Measurements from ENCODE around the gene FMN1.

FMN1 gene

DNA sequence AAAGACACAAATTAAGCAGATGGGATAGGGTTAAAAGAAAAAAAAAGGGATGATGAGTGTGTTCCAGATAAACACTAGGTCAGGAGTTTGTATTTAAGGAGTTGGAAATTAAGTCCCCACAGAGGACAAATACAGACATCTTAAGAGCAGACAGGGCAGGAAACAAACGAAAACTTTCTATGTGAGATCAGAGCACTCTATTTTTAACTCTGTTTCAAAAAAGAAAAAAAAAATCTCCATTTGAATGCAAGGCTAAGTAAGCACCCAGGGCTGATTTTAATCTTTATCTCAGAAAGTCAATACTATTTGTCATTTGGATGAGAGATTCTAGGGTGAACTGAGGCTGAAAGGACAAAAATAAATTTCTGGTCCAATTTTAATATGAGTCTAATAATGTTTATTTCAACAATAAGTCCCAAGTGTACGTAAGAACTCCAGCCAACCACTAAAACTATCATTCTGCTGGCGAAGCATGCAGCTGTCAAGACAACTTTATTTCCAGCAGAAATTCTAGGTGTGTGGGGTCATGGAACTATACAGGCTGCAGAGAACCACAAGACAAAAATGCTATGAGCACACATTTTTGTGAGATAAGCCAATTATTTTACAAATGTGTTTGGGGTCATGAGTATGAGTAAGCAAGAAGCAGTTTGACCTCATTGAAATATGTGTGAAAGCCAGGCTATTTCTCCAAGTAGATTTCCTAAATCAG lies 186.1 kb downstream of the FMN1 start:
- DNase-seq: no peak

DNA sequence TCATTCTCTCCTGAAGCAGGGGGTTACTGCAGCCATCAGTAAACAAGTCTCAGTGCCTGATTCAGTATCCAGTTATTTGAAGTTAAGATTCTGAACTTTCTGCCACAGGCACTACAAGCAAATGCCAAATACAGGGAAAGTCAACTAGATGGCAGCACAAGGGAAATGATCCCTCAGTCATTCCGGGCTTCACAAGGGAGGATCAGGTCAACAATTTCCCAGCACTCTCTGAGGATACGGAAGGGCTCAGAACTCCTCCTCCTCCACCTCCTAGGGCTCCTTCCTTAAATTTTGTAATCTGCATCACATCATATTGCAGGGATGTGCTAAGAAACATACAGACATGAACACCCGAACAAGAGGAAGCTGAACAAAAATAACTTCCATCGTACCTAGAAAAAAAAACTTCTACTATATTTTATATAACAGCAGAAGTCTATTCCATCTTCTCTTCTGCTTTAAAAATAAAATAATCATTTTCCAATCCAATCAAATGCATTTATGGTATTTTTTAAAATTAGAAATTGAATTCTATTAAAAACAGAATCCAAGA lies 187.1 kb downstream of the FMN1 start:
- no peak for DNase-seq

DNA sequence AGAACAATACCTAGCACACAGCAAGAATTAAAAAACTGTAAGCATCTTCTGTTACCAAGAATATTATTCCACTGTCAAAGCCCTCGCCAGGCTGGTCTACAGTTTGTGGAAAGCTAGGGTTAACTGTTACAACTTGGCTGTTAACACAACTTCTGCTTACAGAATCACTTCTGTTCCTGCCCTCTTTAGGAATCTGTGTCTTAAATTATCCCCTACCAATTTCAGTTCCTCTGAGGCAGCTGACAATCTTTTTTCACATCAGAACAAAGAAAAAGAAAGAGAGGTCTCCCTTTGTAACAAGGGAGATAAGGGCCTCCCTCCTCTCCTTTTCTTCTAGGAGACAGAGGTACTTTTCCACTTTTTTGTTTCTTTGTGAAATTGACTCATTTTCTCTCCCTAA lies 188.9 kb downstream of the FMN1 start:
- no peak for DNase-seq

DNA sequence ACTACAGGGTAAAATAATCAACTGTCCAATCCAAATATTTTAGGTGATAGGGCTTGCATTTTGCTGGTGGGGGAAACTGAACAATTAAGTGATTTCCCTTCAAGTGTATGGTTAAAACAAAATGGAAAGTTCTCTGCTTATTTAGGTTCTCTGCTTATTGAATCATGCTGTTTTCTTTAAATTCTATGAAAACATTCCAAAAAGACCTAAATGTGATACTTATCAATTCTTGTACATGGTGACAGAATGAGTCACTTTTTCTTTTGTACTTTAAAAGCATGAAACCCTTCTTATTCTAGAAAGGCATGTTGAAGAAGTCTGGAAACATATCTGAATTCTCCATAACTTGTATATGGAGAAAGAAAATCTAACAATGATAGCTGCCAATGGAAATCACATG lies 192.6 kb downstream of the FMN1 start:
- no peak for DNase-seq

DNA sequence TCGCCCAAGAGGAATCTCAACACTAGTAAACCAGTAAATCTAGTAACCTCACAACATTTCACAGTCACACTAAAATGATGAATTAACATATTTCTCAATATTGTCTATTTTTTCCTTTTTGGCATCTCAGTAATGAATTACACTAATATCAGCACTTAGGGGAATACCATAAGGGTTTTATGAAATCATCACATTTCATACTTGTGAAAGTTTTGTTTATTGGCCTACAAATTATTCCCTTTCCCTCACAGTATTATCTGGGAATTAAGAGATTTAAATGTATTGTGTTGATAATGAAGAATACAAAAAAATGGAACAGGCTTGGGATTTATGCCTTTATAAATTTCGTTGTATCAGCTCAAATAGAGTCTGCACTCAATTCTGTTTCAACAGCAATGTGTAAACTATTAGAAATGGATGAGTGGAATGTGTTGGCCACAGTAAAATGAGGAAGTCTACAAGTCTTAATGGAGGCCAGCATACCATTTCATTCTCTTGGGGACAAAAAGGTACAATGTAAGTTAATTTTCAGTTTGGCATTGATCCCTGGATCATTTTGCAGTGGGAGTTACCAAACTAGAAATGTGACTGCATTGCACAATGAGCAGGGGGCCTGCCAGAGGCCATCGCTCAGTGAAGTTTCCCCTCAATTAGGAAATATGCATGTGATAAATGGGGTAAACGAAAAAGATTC lies 195.4 kb downstream of the FMN1 start:
- DNase-seq: no peak

DNA sequence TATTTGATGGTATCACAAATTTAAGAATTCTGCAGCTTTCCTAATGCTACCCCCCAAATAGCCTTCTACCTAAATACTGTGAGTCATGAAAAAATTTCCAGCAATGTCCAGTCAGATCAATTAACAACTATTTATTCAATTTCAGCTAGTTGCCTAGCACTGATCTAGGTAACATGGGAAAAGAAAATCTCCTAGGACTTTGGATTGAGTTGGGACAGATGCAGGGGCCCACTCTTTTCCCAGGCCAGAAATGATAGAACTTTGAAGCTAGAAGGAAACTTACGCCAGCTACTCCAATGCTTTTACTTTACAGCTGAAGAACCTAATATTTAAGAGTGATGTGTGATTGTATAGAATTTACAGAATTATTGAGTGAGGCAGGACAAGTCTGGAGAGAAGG lies 196.3 kb downstream of the FMN1 start:
- DNase-seq: no peak

DNA sequence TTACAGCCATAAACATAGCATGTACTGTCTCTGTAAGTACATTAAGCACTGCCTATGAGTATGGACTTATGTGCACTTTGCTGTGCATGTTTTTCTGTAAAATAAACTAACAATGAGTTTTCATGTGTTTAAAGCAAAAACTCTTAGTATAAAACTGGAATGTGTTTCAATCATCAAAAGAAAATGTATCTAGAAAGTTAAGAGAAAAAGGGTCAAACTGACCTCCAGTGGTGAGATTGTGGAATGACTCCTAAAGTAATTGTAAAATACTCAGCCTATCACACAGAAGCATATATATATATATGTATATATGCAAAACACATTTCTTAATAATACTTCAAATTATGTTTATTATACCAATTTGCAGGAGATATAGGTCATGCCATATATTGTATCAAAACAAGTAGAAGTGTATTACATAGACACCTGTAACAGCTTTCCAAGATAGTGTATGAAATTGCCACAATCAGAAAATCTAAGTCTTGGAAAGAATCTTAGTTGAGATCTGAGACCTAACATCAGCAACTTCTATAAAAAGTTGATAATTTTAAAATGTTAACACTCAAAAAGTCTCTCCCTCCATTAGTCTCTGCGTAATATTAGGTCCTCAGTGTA lies 199.6 kb downstream of the FMN1 start:
- DNase-seq: no peak

DNA sequence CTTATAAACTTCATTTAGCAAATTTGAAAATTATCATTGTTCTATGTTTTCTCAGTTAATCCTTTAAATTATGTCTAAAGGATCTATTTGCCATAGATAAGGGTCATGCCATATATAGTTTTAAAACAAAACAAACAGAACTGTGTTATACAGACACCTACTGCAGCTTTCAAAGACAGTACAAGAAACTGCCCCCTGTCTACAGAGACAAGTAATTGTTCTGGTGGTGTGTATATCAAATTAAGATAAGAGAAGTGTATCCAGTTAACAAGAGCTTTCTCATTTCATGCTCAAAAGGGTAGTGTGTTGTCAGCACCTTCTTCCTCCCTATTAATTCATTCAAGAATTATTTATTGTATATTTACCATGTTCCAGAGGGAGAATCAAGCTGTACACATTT lies 201.2 kb downstream of the FMN1 start:
- DNase-seq: no peak

DNA sequence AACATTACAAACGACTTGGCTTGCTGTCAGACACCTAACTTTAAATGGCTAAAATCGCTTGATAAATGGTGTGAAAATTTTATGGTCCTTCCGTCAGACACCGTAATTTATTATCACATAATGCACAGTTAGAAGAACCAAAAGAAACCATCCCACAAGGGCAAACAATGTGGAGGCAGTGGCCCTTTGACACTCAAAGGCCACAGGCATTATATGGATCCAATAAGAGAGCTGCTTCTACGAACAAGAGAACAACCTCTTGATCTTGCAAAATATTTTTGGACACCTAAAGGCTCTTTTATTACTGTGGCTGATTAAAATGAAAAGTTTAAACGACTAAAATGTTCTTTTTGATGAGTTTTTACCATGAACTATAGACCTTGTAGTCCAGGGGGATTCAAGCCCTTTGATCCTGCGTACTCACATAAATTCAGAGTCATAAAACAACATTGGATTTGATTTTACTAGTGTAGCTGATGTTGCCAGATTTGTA lies 202.8 kb downstream of the FMN1 start:
- DNase-seq: no peak

DNA sequence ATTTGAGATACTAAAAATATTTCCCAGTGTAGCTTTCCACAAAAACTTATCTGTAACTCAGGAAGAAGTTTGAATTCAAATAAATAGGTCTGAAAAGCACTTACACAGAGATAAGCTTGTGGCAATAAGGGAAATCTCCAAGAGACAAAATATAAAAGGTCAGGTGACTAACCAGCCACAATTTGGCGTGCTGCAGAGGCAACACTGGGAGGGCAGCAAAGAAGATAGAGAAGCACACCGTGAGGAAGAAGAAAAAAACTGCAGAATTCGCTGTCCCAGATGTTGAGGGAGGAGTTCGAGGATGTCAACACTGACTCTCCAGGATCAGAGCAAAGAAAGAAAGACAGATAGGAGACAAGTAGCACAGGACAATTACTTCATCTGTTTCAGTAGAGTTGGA lies 204.4 kb downstream of the FMN1 start:
- DNase-seq: no peak

DNA sequence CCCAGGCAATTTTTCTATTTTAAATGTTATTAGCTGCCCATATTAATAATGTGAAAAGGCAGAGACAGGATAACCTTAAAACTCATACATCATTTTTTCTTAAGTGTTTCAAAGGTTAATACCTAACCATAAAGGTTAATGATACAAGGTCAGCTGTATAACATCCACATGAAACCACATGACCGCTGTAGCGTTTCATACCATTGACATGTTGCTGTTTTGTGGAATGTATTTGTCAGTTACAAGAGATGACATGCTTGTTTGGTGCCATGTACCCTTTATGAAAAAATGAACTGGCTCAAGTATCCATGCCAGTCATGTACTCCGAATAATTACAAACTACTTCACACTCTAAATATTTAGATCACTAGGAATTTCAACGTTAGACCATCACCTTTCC lies 207.4 kb downstream of the FMN1 start:
- DNase-seq: no peak

DNA sequence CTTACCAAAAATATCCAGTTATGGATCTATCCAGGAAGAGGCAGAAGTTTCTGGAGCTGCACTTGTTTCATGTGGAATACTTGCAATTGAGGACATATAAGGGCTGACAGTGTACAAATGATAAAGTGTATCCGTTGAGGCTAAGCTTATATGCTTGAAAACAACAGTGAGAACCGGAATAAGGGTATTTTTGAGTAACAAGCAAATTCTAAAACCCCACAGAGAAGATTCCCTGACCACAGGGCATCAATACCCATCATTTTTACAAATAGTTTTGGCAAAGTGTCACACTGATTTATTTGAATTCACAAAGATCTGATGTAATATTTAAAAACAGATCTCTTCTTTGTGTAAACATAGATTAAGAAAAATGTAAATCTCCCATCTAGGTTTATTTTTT lies 208.4 kb downstream of the FMN1 start:
- no peak for DNase-seq

DNA sequence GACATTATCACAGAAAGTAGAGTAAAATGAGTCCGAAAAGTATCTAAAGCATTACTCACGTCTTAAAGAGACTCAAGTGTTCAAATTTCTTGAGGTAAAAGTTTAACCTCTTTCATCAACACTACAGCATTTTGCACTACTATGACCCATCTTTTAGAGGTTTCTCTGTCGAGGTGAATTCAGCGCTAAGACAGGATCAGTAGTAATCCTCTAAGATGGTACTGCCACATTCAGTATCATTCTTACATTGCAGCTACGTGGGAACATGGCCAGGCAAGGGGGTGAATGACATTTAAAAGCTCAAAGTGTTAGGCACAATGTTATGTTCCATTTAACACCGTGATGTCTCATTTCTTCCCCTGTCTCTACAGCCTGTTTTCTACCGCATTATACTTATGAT lies 210.8 kb downstream of the FMN1 start:
- DNase-seq: no peak

DNA sequence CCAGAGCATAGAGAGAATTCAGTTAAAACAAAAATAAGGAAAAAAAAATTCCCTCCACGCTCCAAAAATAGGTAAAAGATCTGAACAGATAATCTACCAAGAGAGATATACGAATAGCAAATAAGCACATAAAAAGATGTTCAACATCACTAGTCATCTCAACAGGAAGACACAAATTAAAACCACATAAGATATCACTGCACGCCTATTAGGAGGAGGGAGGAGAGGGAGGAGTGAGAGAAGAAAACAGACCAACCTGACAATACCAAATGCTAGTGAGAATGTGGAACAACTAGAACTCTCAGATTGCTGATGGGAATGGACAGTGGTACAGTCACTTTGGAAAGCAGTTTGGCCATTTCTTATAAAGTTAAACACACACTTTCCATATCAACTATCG lies 212.5 kb downstream of the FMN1 start:
- no peak for DNase-seq

DNA sequence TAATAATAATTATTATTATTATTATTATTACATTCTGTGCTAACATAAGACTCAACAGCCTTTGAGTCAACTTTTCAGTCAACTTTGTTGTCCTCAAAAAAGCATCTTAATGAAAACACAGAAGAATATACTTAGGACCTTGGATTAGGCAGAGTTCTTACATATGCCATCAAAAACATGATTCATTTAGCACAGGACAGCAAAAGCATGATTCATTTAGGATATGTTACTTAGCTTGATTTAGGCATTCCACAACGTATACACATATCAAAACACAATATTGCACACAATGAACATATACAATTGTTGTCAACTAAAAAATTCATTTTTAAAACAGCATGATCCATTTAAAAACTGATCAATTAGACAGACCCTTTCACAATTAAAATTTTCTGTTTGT lies 213.0 kb downstream of the FMN1 start:
- DNase-seq: no peak

DNA sequence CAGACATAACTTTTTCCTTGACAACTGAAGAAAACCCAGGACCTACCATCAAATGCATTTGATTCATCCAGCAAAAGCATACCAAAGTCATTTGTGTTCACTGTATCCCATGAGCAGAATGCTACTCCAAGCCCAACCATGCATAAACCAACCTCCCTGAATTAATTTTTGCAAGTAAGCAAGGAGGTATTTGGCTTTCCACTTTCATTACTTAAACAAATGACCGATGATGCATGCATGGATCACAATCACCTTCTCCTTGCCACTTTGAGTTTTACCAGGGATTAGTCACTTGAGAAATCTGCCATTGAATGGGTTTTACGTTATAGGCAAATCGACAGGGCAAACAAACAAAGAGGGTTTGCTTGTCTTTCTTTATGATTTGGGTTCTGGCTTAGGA lies 214.8 kb downstream of the FMN1 start:
- DNase-seq: no peak

DNA sequence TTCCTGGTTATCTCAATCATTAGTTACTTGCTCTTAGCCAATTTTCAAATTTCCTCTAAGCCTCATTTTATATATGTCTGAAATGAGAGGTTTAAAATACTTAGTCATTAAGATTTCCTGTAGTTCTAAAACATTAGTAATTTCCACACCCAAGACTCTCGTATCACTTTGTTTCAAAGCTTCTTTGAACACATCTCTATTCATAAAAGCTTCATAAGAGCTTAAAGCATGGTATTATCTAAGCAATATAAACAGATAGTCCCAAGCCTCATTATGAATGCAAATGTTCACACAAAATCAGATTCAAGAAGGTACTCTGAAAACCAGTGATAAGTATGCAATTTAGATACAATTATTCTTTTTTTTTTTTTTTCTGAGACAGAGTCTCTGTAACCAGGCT lies 217.0 kb downstream of the FMN1 start:
- DNase-seq: no peak

DNA sequence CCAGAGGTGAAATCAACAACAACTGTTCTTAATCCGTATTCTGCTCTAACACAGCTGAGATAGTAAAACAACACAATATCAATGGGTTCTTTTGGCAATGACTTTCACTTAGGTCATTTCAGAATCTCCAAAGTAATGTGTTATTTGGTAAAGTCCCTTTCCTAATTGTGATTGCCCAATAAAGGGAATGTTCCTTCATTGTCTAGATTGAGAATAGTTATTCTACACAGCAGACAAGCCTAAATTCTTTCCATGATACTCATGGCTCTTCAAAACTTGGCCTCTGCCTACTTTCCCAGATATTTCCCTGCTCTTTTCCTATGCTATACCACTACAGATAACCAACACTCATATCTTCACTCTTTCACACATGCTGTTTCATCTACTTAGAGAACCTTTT lies 219.8 kb downstream of the FMN1 start:
- no peak for DNase-seq

DNA sequence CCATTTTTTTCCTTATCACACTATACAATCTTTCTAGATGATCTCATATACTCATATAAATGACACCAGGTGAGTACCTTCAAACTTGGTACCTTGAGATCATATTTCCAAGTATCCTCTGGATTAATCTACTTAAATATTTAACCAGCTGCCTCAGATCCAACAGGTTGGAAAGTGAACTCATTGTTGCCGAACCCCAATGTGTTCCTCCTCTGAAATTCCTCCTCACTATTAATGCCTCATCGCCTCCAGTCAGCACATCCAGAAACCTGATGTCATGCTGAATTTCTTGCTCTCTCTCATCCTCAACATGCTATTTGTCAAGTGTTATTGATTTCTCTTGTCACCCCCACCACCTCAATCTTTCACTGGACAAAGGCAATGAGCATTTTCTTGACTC lies 221.8 kb downstream of the FMN1 start:
- DNase-seq: no peak

DNA sequence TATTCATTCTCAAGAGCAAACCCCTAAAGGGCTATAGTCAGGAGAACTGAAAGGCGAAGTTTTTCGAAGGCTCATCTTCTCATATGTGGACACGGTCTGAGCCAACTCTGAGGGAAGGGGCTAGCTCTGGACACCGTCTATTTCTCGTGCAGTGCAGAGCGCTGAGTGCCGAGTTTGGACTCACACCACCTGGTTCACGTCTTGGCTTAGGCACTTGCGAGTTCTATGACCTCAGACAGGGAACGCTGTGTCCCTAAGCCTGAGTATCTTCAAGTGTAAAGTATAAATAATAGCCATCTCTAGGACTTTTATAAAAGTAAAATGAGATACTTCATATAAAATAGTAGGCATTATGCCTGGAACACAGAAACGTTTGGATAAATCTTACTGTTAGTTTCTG lies 223.7 kb downstream of the FMN1 start:
- DNase-seq: no peak

DNA sequence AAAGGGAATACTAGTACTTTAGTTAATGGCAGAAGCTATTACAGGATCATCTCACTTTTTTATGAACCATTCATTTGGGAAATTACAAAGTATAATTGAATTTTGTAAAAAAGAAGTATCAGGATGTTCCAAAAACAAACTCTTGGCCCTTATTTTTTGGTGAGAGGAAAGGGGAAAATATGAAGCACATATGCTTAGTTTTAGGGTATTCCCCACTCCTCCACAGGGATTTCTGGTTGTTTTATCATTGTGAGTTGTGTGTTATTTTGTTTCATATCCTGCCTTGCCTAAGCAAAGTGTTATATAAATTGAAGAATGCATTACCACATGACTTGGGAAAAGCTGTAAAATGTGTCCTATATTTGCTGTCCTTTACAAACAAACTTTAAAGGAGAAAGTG lies 227.0 kb downstream of the FMN1 start:
- DNase-seq: no peak

DNA sequence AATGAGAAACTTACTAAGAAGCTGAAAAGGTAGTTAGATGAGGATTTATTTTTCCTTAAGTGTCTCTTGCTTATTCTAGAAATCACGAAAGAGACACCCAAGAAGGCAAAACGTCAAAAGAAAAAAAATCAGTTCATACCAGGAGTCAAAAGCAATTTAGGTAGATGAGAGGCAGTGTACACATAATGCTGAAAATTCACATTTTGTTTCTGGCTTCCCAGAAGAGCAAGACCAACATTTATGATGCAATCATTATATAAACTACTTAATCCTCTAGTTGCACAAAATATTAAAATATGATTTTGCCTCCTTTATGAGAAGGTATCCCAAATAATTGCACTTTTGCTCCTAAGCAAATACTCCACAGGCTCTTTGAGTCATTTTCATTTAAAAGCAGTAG lies 228.0 kb downstream of the FMN1 start:
- DNase-seq: no peak

DNA sequence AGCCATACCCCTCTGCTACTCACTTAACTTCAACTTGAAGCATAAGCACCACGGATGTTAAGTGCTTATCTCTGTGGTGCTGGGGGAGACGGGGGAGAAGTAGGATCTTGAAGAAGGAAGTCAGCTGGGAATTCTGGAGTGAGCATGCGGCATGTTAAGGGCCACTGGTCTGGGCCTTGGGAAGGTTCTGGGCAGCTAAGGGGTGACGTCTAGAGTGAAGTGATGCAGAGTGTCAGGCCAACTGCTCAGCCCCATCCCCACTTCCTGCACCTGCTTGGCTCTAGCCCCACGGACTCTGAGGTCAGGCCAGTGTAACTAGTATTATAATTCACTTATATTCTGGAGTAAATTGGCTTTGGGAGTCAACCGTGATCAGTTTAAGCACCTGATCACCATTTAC lies 228.6 kb downstream of the FMN1 start:
- DNase-seq: no peak

DNA sequence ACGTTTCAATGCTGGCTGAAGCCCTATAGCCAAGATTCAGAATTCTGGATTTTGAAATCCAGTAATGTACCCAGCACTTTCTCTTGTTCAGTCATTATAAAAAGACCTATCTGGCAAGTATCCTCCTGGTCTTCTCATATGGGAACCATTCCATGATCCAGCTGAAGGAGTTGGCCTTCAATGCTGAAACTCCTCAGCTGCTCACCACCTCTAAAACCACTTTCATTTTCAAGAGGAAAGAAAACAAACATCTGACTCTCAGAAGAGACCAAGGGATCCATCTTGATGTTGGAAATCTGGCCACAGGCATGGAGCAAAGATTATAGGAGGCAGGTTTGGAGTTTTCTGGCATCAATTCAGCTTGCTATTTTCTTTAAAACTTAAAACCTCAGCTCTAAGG lies 235.4 kb downstream of the FMN1 start:
- no peak for DNase-seq

All from CD4-positive, alpha-beta T cell treated with Interferon alpha-2 for 1 hour (primary cell).